Measurements from ENCODE around the gene AP3M1. TPM values are rescaled to one million over a fixed set of nuclear protein-coding genes. Genes with fewer than 3 reads are reported as not detected.
"Not testable (repeated sequence)": the region's sequence is repeated elsewhere in the genome, so short reads cannot be mapped to it uniquely, and the experiment has no call there.

Gene AP3M1
- polyA plus RNA-seq, 4 donors, result 48.8 to 65.3 (median 59.9) TPM

- no peak for DNase-seq (ENCODE audit: low read depth in 4 of 4, low spot score in 3 of 4)
Measured at GRCh38 chr10:74163319-74164068, 12.9 kb upstream of the AP3M1 start.

- no peak for DNase-seq (ENCODE audit: low read depth in 4 of 4, low spot score in 3 of 4)
Measured at GRCh38 chr10:74160013-74160412, 9.4 kb upstream of the AP3M1 start.

GRCh38 chr10:74156919-74157289 lies 6.3 kb upstream of the AP3M1 start:
- DNase-seq (ENCODE audit: low read depth in 4 of 4, low spot score in 3 of 4), result no peak

- DNase-seq (ENCODE audit: low read depth in 4 of 4, low spot score in 3 of 4), result no peak
Measured at GRCh38 chr10:74153676-74154075, 3.0 kb upstream of the AP3M1 start.

GRCh38 chr10:74153123-74153522 lies 2.5 kb upstream of the AP3M1 start:
- DNase-seq (ENCODE audit: low read depth in 4 of 4, low spot score in 3 of 4), result no peak

GRCh38 chr10:74151879-74152722 lies 1.5 kb upstream of the AP3M1 start:
- no peak for DNase-seq (ENCODE audit: low read depth in 4 of 4, low spot score in 3 of 4)

- DNase-seq (ENCODE audit: low read depth in 4 of 4, low spot score in 3 of 4), result peak; percentile 99
Measured at GRCh38 chr10:74150990-74151878, 606 bp upstream of the AP3M1 start, which contains the start of gene ADK. TSS of gene ADK (plus strand) at chr10:74151221. CDS start at chr10:74151279, 58 bp downstream.

- DNase-seq (ENCODE audit: low read depth in 4 of 4, low spot score in 3 of 4), result not testable (repeated sequence)
Measured at GRCh38 chr10:74146980-74147379, 3.6 kb downstream of the AP3M1 start.

GRCh38 chr10:74145133-74145532 lies 5.5 kb downstream of the AP3M1 start:
- peak; percentile 21 to 59 (median 50) for DNase-seq (ENCODE audit: low read depth in 4 of 4, low spot score in 3 of 4)

- DNase-seq (ENCODE audit: low read depth in 4 of 4, low spot score in 3 of 4), result no peak
Measured at GRCh38 chr10:74140553-74140952, 10.1 kb downstream of the AP3M1 start.

- DNase-seq (ENCODE audit: low read depth in 4 of 4, low spot score in 3 of 4), result no peak
Measured at GRCh38 chr10:74139981-74140380, 10.6 kb downstream of the AP3M1 start.

- not testable (repeated sequence) for DNase-seq (ENCODE audit: low read depth in 4 of 4, low spot score in 3 of 4)
Measured at GRCh38 chr10:74138596-74138995, 12.0 kb downstream of the AP3M1 start.

GRCh38 chr10:74137992-74138391 lies 12.6 kb downstream of the AP3M1 start:
- DNase-seq (ENCODE audit: low read depth in 4 of 4, low spot score in 3 of 4), result no peak

GRCh38 chr10:74135452-74135851 lies 15.2 kb downstream of the AP3M1 start:
- DNase-seq (ENCODE audit: low read depth in 4 of 4, low spot score in 3 of 4), result no peak

- no peak for DNase-seq (ENCODE audit: low read depth in 4 of 4, low spot score in 3 of 4)
Measured at GRCh38 chr10:74133923-74134820, 16.5 kb downstream of the AP3M1 start.

GRCh38 chr10:74123081-74123480 lies 27.5 kb downstream of the AP3M1 start:
- no peak for DNase-seq (ENCODE audit: low read depth in 4 of 4, low spot score in 3 of 4)

GRCh38 chr10:74122060-74122459 lies 28.6 kb downstream of the AP3M1 start:
- no peak for DNase-seq (ENCODE audit: low read depth in 4 of 4, low spot score in 3 of 4)

GRCh38 chr10:74121368-74121767 lies 29.3 kb downstream of the AP3M1 start:
- DNase-seq (ENCODE audit: low read depth in 4 of 4, low spot score in 3 of 4), result no peak

- no peak for DNase-seq (ENCODE audit: low read depth in 4 of 4, low spot score in 3 of 4)
Measured at GRCh38 chr10:74120911-74121310, 29.7 kb downstream of the AP3M1 start.

- DNase-seq (ENCODE audit: low read depth in 4 of 4, low spot score in 3 of 4), result no peak
Measured at GRCh38 chr10:74118804-74119203, 31.8 kb downstream of the AP3M1 start.
